GM10266 (cell line): ENCODE measurements around the gene RNU6-9.
A peak's percentile ranks its signal among the peaks of the same experiment; 100 is the strongest.

Source experiments
- DNase-seq: peaks from one replicate; pipeline ENCODE4 v3.0.0; 2012; ENCODE audit errors: extremely low spot score
- TF ChIP-seq, protein P1 (sequence below): IDR thresholded peaks from 2 replicates; pipeline ENCODE4 v1.5.1; 2012; ENCODE audit warnings: mild to moderate bottlenecking, low read depth; ENCODE audit not compliant: control insufficient read depth, insufficient read depth; ENCODE audit errors: missing control alignments

RNU6-9 gene

GRCh38 chr19:858284-858683 is 35.0 kb upstream of the RNU6-9 start:
- TF ChIP-seq, protein P1, sequence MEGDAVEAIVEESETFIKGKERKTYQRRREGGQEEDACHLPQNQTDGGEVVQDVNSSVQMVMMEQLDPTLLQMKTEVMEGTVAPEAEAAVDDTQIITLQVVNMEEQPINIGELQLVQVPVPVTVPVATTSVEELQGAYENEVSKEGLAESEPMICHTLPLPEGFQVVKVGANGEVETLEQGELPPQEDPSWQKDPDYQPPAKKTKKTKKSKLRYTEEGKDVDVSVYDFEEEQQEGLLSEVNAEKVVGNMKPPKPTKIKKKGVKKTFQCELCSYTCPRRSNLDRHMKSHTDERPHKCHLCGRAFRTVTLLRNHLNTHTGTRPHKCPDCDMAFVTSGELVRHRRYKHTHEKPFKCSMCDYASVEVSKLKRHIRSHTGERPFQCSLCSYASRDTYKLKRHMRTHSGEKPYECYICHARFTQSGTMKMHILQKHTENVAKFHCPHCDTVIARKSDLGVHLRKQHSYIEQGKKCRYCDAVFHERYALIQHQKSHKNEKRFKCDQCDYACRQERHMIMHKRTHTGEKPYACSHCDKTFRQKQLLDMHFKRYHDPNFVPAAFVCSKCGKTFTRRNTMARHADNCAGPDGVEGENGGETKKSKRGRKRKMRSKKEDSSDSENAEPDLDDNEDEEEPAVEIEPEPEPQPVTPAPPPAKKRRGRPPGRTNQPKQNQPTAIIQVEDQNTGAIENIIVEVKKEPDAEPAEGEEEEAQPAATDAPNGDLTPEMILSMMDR = no peak
- DNase-seq = no peak

DNA sequence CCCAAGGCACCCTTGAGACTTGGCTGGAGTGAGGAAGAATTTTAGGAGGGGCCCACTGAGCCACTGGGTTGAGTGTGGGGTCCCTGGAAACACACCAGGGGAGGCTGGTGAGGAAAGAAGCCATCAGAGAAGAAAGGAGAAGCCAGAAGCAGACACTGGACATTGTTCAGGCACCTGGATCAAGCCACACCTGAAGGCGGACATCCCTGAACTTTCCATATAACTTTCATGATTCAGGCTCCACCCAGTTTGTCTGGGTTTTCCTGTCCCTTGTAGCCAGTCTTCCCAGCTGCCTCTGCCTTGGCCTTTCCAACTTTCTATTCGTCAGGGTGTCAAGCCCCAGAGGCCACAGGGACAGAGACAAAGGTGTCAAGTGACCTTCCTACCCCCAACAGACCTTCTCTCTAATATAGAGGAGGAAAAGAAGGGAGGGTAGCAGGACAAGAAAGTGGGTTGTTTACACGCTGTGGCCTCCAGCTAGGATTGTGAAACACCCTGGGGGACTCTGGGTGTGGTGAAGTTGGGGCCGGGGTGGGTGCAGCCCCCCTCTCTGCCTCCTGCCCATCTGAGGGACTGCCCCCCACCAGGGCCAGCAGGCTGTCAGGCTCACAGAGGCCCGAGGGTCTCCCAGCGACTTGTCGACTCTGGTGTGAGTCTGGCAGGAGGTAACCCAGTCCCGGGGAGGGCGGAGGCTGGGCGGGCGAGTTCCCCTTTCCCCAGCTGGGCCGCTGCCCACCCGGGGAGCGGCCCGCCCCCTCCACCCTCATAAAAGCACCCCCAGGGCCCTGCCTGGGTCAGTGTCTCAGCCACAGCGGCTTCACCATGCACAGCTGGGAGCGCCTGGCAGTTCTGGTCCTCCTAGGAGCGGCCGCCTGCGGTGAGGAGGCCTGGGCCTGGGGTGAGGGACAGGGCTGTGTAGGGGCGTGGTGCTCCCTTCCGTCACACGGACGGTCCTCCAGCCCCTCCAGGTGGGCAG is 34.1 kb upstream of the RNU6-9 start, which contains the start of gene CFD:
TSS of gene CFD (plus strand) at position 797 of the 976 bp plus-strand sequence. CDS start at position 823, 26 bp downstream.
- TF ChIP-seq, protein P1 = no peak

GRCh38 chr19:861141-861755 is 32.0 kb upstream of the RNU6-9 start:
- TF ChIP-seq, protein P1 = no peak
- DNase-seq = no peak

More for the DNA sequence above, 34.1 kb upstream of the RNU6-9 start, which contains the start of gene CFD:
- no peak for DNase-seq

GRCh38 chr19:861756-862580 is 31.3 kb upstream of the RNU6-9 start:
- DNase-seq = peak; percentile 95

GRCh38 chr19:862581-863314 is 30.5 kb upstream of the RNU6-9 start:
- TF ChIP-seq, protein P1 = no peak
- DNase-seq = peak; percentile 89

More at GRCh38 chr19:861756-862580, 31.3 kb upstream of the RNU6-9 start:
- TF ChIP-seq, protein P1 = no peak

- no peak for DNase-seq
- TF ChIP-seq, protein P1 = no peak
Measured at GRCh38 chr19:863315-863620, 30.0 kb upstream of the RNU6-9 start.
